OCI-LY1 (cell line): ENCODE measurements around the gene PPDPF.
"Not testable (repeated sequence)": the region's sequence is repeated elsewhere in the genome, so short reads cannot be mapped to it uniquely, and the experiment has no call there.

Experiments used
- H2AFZ ChIP-seq: fragments of 200-600 bp; sonication (generic), shearing (Covaris generic); 2 replicates; pipeline ENCODE4 v1.6.0; 2014; ENCODE audit warnings: antibody characterized with exemption, mild to moderate bottlenecking, low read length
- H3F3A ChIP-seq: fragments of 200-600 bp; sonication (generic), shearing (Covaris generic); 2 replicates; pipeline ENCODE4 v1.6.0; 2014; ENCODE audit warnings: mild to moderate bottlenecking, antibody characterized with exemption, low read length, moderate library complexity; ENCODE audit not compliant: insufficient read depth
- H3K27ac ChIP-seq: fragments of 200-600 bp; sonication (generic); 2 replicates; pipeline ENCODE4 v1.5.1; 2014; ENCODE audit warnings: low read length, mixed run types, mild to moderate bottlenecking, low read depth; ENCODE audit not compliant: poor library complexity, severe bottlenecking
- H3K27me3 ChIP-seq: fragments of 200-600 bp; sonication (generic); 2 replicates; pipeline ENCODE4 v1.6.0; 2014; ENCODE audit warnings: antibody characterized with exemption, mild to moderate bottlenecking, low read length, moderate library complexity; ENCODE audit not compliant: insufficient read depth
- H3K36me3 ChIP-seq: fragments of 200-600 bp; sonication (generic); 2 replicates; pipeline ENCODE4 v1.6.1; 2014; ENCODE audit warnings: mild to moderate bottlenecking, antibody characterized with exemption, low read length, moderate library complexity, mixed read lengths; ENCODE audit not compliant: insufficient read depth
- H3K4me1 ChIP-seq: fragments of 200-600 bp; sonication (generic); 2 replicates; pipeline ENCODE4 v1.5.1; 2014; ENCODE audit warnings: mild to moderate bottlenecking, low read length, moderate library complexity; ENCODE audit not compliant: insufficient read depth, severe bottlenecking
- H3K4me2 ChIP-seq: fragments of 200-600 bp; sonication (generic), shearing (Covaris generic); 2 replicates; pipeline ENCODE4 v1.6.1; 2014; ENCODE audit warnings: low read length
- H3K4me3 ChIP-seq: fragments of 200-600 bp; sonication (generic); 2 replicates; pipeline ENCODE4 v1.5.1; 2014; ENCODE audit warnings: low read length, low read depth, mild to moderate bottlenecking, mixed read lengths; ENCODE audit not compliant: poor library complexity, severe bottlenecking
- H3K79me2 ChIP-seq: fragments of 200-600 bp; shearing (Covaris generic); 2 replicates; pipeline ENCODE4 v1.6.1; 2016; ENCODE audit warnings: mixed run types, low read length, mixed read lengths; ENCODE audit not compliant: insufficient read depth
- H3K9ac ChIP-seq: fragments of 200-600 bp; sonication (generic), shearing (Covaris generic); 2 replicates; pipeline ENCODE4 v1.6.1; 2014; ENCODE audit warnings: mild to moderate bottlenecking, low read length, mixed read lengths
- H3K9me2 ChIP-seq: fragments of 200-600 bp; sonication (generic), shearing (Covaris generic); 2 replicates; pipeline ENCODE4 v1.6.1; 2014; ENCODE audit warnings: low read depth, mild to moderate bottlenecking, low read length, mixed read lengths
- H3K9me3 ChIP-seq: fragments of 200-600 bp; shearing (Covaris generic); 2 replicates; pipeline ENCODE4 v1.6.1; 2014; ENCODE audit warnings: low read length, mixed read lengths
- H4K20me1 ChIP-seq: fragments of 200-600 bp; sonication (generic), shearing (Covaris generic); 2 replicates; pipeline ENCODE4 v1.6.0; 2016; ENCODE audit warnings: mild to moderate bottlenecking, low read length; ENCODE audit not compliant: insufficient read depth
- CTCF ChIP-seq: fragments of 200-600 bp; sonication (generic), shearing (Covaris generic); IDR thresholded peaks from 2 replicates; pipeline ENCODE4 v1.5.1; 2017; ENCODE audit warnings: mild to moderate bottlenecking, antibody characterized with exemption, low read length, moderate library complexity, mixed read lengths
- EZH2 ChIP-seq: fragments of 200-600 bp; sonication (generic), shearing (Covaris generic); IDR thresholded peaks from 2 replicates; pipeline ENCODE4 v1.8.0; 2017; ENCODE audit warnings: borderline replicate concordance, mixed run types, mild to moderate bottlenecking, antibody characterized with exemption, low read length, moderate library complexity, mixed read lengths

PPDPF gene

GRCh38 chr20:63509088-63509564 lies 11.4 kb upstream of the PPDPF start:
- Histone ChIP-seq H3K9ac (no peak overlapping the region), H3K9me2 (no peaks in the 10 kb centered on the region), H4K20me1 (no peaks in the 10 kb centered on the region), H3K4me3 (no peak overlapping the region), H2AFZ (no peak overlapping the region), H3K4me1 (no peaks in the 10 kb centered on the region), H3K27ac (no peak overlapping the region), H3K9me3 (peaks cover 11% of the 10 kb centered on the region; the same call in 1 of the 2 replicates), H3K36me3 (no peaks in the 10 kb centered on the region; the same call in 1 of the 2 replicates), H3K79me2 (no peaks in the 10 kb centered on the region), H3K4me2 (no peak overlapping the region), H3K27me3 (peaks cover 27% of the 10 kb centered on the region; the same call in 1 of the 2 replicates), H3F3A (no peaks in the 10 kb centered on the region)
- TF ChIP-seq CTCF (no peak), EZH2 (no peak)

GRCh38 chr20:63513207-63513606 lies 7.4 kb upstream of the PPDPF start:
- peaks cover 6% of the 10 kb centered on the region; the same call in 1 of the 2 replicates for H3K9me3 ChIP-seq
- no peak for TF ChIP-seq CTCF
- TF ChIP-seq EZH2: no peak
- no peaks in the 10 kb centered on the region for H4K20me1 ChIP-seq
- H3K9me2 ChIP-seq: no peaks in the 10 kb centered on the region
- no peak overlapping the region for H3K9ac ChIP-seq
- no peaks in the 10 kb centered on the region for H3K79me2 ChIP-seq
- no peak overlapping the region for H3K4me3 ChIP-seq
- peaks cover 7% of the 10 kb centered on the region; the same call in 1 of the 2 replicates for H3K27me3 ChIP-seq
- no peaks in the 10 kb centered on the region for H3K4me1 ChIP-seq
- H3K36me3 ChIP-seq: no peaks in the 10 kb centered on the region; the same call in 1 of the 2 replicates
- no peaks in the 10 kb centered on the region for H3F3A ChIP-seq
- no peak overlapping the region for H2AFZ ChIP-seq
- no peak overlapping the region for H3K27ac ChIP-seq
- no peak overlapping the region for H3K4me2 ChIP-seq

DNA sequence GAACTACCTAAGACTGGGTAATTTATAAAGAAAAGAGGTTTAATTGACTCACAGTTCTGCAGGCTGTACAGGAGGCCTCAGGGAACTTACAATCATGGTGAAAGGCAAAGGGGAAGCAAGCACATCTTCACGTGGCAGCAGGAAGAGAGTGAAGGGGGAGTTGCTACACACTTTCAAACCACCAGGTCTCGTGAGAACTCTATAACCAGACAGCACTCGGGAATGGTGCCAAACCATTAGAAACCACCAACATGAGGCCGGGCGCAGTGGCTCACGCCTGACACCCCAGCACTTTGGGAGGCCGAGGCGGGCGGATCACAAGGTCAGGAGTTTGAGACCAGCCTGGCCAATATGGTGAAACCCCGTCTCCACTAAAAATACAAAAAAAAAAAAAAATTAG lies 6.0 kb upstream of the PPDPF start:
- not testable (repeated sequence) for H3K9me2 ChIP-seq, H3K4me1 ChIP-seq, H3K4me3 ChIP-seq, H3F3A ChIP-seq, H3K79me2 ChIP-seq, H3K27me3 ChIP-seq, H3K9ac ChIP-seq, H3K27ac ChIP-seq, H2AFZ ChIP-seq, H3K4me2 ChIP-seq, H3K9me3 ChIP-seq, H3K36me3 ChIP-seq, H4K20me1 ChIP-seq
